Mesenchymal stem cell (in vitro differentiated cells and primary cell): ENCODE results near the gene RALGPS1.

ENCODE experiments used
- DNase-seq: peaks from one replicate; pipeline ENCODE4 v3.0.0-alpha.2; 2013
- H2AFZ ChIP-seq: one replicate; pipeline ENCODE4 v1.6.1; 2013; ENCODE audit warnings: low read depth, mild to moderate bottlenecking, control low read depth, inconsistent platforms, low read length, moderate library complexity
- H2AK5ac ChIP-seq: 2 replicates; pipeline ENCODE4 v1.6.1; 2013; ENCODE audit warnings: low read length, moderate library complexity, mild to moderate bottlenecking, inconsistent platforms; ENCODE audit not compliant: severe bottlenecking
- H2BK120ac ChIP-seq: one replicate; pipeline ENCODE4 v1.6.1; 2013; ENCODE audit warnings: low read depth, mild to moderate bottlenecking, inconsistent platforms, low read length, moderate library complexity
- H2BK12ac ChIP-seq, 2 experiments: one replicate each; pipeline ENCODE4 v1.6.1; 2013; ENCODE audit warnings: inconsistent platforms in 2 of 2, low read length in 2 of 2, mild to moderate bottlenecking in 2 of 2, moderate library complexity in 2 of 2, control low read depth in 1 of 2
- H2BK15ac ChIP-seq: one replicate; pipeline ENCODE4 v1.6.1; 2013; ENCODE audit warnings: mild to moderate bottlenecking, low read depth, inconsistent platforms; ENCODE audit not compliant: poor library complexity, severe bottlenecking
- H2BK5ac ChIP-seq: 2 replicates; pipeline ENCODE4 v1.6.1; 2013; ENCODE audit warnings: low read depth, mild to moderate bottlenecking, low read length, control low read depth, inconsistent platforms; ENCODE audit not compliant: poor library complexity, severe bottlenecking
- H3K14ac ChIP-seq, 2 experiments: one replicate each; pipeline ENCODE4 v1.6.1; 2013; ENCODE audit warnings: inconsistent platforms in 2 of 2, low read length in 2 of 2, control low read depth in 1 of 2, mild to moderate bottlenecking in 1 of 2, moderate library complexity in 1 of 2
- H3K18ac ChIP-seq, 2 experiments: one replicate each; pipeline ENCODE4 v1.6.1; 2013; ENCODE audit warnings: inconsistent platforms in 2 of 2, low read length in 2 of 2, control low read depth in 1 of 2, low read depth in 1 of 2, mild to moderate bottlenecking in 1 of 2
- H3K23ac ChIP-seq, 2 experiments: one replicate each; pipeline ENCODE4 v1.6.1; 2013; ENCODE audit warnings: inconsistent platforms in 2 of 2, low read length in 2 of 2, mild to moderate bottlenecking in 2 of 2, moderate library complexity in 2 of 2, control low read depth in 1 of 2
- H3K27ac ChIP-seq: 2 replicates; pipeline ENCODE4 v1.5.1; 2013; ENCODE audit warnings: mild to moderate bottlenecking, moderate library complexity, low read length, control low read depth, inconsistent platforms; ENCODE audit not compliant: poor library complexity, severe bottlenecking
- H3K27me3 ChIP-seq, 2 experiments: 2 replicates each; pipeline versions ENCODE4 v1.6.1 to v1.7.0; 2013; ENCODE audit warnings: low read length in 2 of 2, mild to moderate bottlenecking in 2 of 2, moderate library complexity in 2 of 2, control low read depth in 1 of 2, inconsistent platforms in 1 of 2; ENCODE audit not compliant: control insufficient read depth in 1 of 2, insufficient read depth in 1 of 2
- H3K36me3 ChIP-seq, 2 experiments: 2 replicates each; pipeline versions ENCODE4 v1.6.1 to v1.7.0; 2013; ENCODE audit warnings: low read length in 2 of 2, control low read depth in 1 of 2, inconsistent platforms in 1 of 2, low read depth in 1 of 2, mild to moderate bottlenecking in 1 of 2; ENCODE audit not compliant: insufficient read depth in 2 of 2, control insufficient read depth in 1 of 2
- H3K4ac ChIP-seq, 2 experiments: one replicate each; pipeline ENCODE4 v1.6.1; 2013; ENCODE audit warnings: inconsistent platforms in 2 of 2, low read length in 2 of 2, mild to moderate bottlenecking in 2 of 2, moderate library complexity in 2 of 2, control low read depth in 1 of 2, low read depth in 1 of 2
- H3K4me1 ChIP-seq: 2 replicates; pipeline ENCODE4 v1.6.1; 2013; ENCODE audit warnings: low read depth, low read length, control low read depth; ENCODE audit not compliant: control insufficient read depth, insufficient read depth
- H3K4me2 ChIP-seq: 2 replicates; pipeline ENCODE4 v1.6.1; 2013; ENCODE audit warnings: low read length, mild to moderate bottlenecking, inconsistent platforms; ENCODE audit not compliant: poor library complexity, severe bottlenecking
- H3K4me3 ChIP-seq, 2 experiments: 2 replicates each; pipeline versions ENCODE4 v1.5.1 to v1.7.0; 2013; ENCODE audit warnings: low read length in 2 of 2, mild to moderate bottlenecking in 2 of 2, control low read depth in 1 of 2, low read depth in 1 of 2; ENCODE audit not compliant: insufficient read depth in 1 of 2
- H3K79me1 ChIP-seq: replicated peaks from 2 replicates; pipeline ENCODE4 v1.6.1; 2013; ENCODE audit warnings: mild to moderate bottlenecking, control low read depth, low read length, inconsistent platforms; ENCODE audit not compliant: poor library complexity, severe bottlenecking
- H3K9ac ChIP-seq: 2 replicates; pipeline ENCODE4 v1.7.0; 2013; ENCODE audit warnings: mild to moderate bottlenecking, low read length, moderate library complexity
- H3K9me3 ChIP-seq: 2 replicates; pipeline ENCODE4 v1.7.0; 2013; ENCODE audit warnings: mild to moderate bottlenecking, low read length; ENCODE audit not compliant: control insufficient read depth
- H4K8ac ChIP-seq: one replicate; pipeline ENCODE4 v1.6.1; 2013; ENCODE audit warnings: inconsistent platforms, mild to moderate bottlenecking, low read length, moderate library complexity
- H4K91ac ChIP-seq: one replicate; pipeline ENCODE4 v1.6.1; 2013; ENCODE audit warnings: mild to moderate bottlenecking, low read length, inconsistent platforms
- WGBS: methylation state at CpG from one replicate; pipeline ENCODE4 v1.1.7; 2013; ENCODE audit warnings: mixed read lengths; 5-methylcytosine and 5-hydroxymethylcytosine counted together

Gene RALGPS1

GRCh38 chr9:127065592-127065991, 151.0 kb downstream of the RALGPS1 start:
- no peaks in the 10 kb centered on the region for H3K36me3 ChIP-seq
- H3K23ac ChIP-seq = no peak overlapping the region
- peak overlapping the region; percentile 34 for H4K91ac ChIP-seq
- no peak overlapping the region for H3K4me3 ChIP-seq
- H2AK5ac ChIP-seq = no peak overlapping the region
- H4K8ac ChIP-seq = no peak overlapping the region
- no peaks in the 10 kb centered on the region for H3K79me1 ChIP-seq
- no peak overlapping the region for H3K9ac ChIP-seq
- peak overlapping the region; percentile 44 to 98 for H2BK12ac ChIP-seq
- 95% methylated on average over 1 of the region's 1 CpG for WGBS
- H3K27me3 ChIP-seq = no peaks in the 10 kb centered on the region
- no peak overlapping the region for H2BK120ac ChIP-seq
- peaks cover 2% of the 10 kb centered on the region for H3K4me1 ChIP-seq
- no peak overlapping the region for H3K27ac ChIP-seq
- H3K14ac ChIP-seq = no peak overlapping the region
- H3K18ac ChIP-seq = peak overlapping the region; percentile 14 to 93
- H2AFZ ChIP-seq = no peak overlapping the region
- H2BK15ac ChIP-seq = no peak overlapping the region
- H2BK5ac ChIP-seq = no peak overlapping the region
- no peak overlapping the region for H3K4ac ChIP-seq
- H3K9me3 ChIP-seq = no peaks in the 10 kb centered on the region
- DNase-seq = peak; percentile 81
- no peak overlapping the region for H3K4me2 ChIP-seq

- Histone ChIP-seq H3K9me3 (peaks cover 2% of the 10 kb centered on the region), H2AFZ (no peak overlapping the region), H3K9ac (no peak overlapping the region), H2AK5ac (no peak overlapping the region), H2BK120ac (no peak overlapping the region), H3K18ac (peak overlapping the region; percentile 14 to 93), H2BK5ac (no peak overlapping the region), H4K8ac (peak overlapping the region; percentile 33), H3K27ac (no peak overlapping the region), H2BK15ac (no peak overlapping the region), H4K91ac (peak overlapping the region; percentile 34), H3K79me1 (no peaks in the 10 kb centered on the region), H3K4ac (peak overlapping the region in 1 of 2 experiments; percentile 98), H2BK12ac (peak overlapping the region; percentile 44 to 98), H3K27me3 (no peaks in the 10 kb centered on the region), H3K4me1 (peaks cover 2% of the 10 kb centered on the region), H3K4me3 (no peak overlapping the region), H3K14ac (peak overlapping the region in 1 of 2 experiments; percentile 99), H3K36me3 (no peaks in the 10 kb centered on the region), H3K23ac (peak overlapping the region in 1 of 2 experiments; percentile 96), H3K4me2 (no peak overlapping the region)
- 92% methylated on average over 8 of the region's 9 CpGs for WGBS
- DNase-seq = peak; percentile 82
Measured at GRCh38 chr9:127066060-127066850, 151.7 kb downstream of the RALGPS1 start.

- H3K18ac ChIP-seq = no peak overlapping the region
- no peak overlapping the region for H4K91ac ChIP-seq
- no peak overlapping the region for H2BK5ac ChIP-seq
- H3K4me1 ChIP-seq = peaks cover 2% of the 10 kb centered on the region
- no peak overlapping the region for H3K9ac ChIP-seq
- peak; percentile 87 for DNase-seq
- H2BK12ac ChIP-seq = no peak overlapping the region
- no peak overlapping the region for H3K14ac ChIP-seq
- H3K4ac ChIP-seq = no peak overlapping the region
- no peak overlapping the region for H2AK5ac ChIP-seq
- no peaks in the 10 kb centered on the region for H3K36me3 ChIP-seq
- H4K8ac ChIP-seq = no peak overlapping the region
- no peak overlapping the region for H3K23ac ChIP-seq
- H3K27me3 ChIP-seq = no peaks in the 10 kb centered on the region
- no peaks in the 10 kb centered on the region for H3K79me1 ChIP-seq
- H3K4me3 ChIP-seq = no peak overlapping the region
- no peak overlapping the region for H3K27ac ChIP-seq
- 95% methylated on average over 2 of the region's 2 CpGs for WGBS
- peaks cover 7% of the 10 kb centered on the region for H3K9me3 ChIP-seq
- no peak overlapping the region for H3K4me2 ChIP-seq
- H2BK120ac ChIP-seq = no peak overlapping the region
- H2AFZ ChIP-seq = no peak overlapping the region
- H2BK15ac ChIP-seq = no peak overlapping the region
Measured at GRCh38 chr9:127066851-127067136, 152.2 kb downstream of the RALGPS1 start.

- Histone ChIP-seq H2BK15ac (peak overlapping the region; percentile 60), H2BK12ac (peak overlapping the region in 1 of 2 experiments; percentile 87), H3K4me2 (no peak overlapping the region), H4K91ac (peak overlapping the region; percentile 55), H3K4me3 (no peak overlapping the region), H3K9ac (no peak overlapping the region), H3K18ac (peak overlapping the region in 1 of 2 experiments; percentile 16), H3K27me3 (no peaks in the 10 kb centered on the region), H2BK120ac (no peak overlapping the region), H3K79me1 (no peaks in the 10 kb centered on the region), H2AK5ac (no peak overlapping the region), H3K4me1 (peaks cover 2% of the 10 kb centered on the region), H4K8ac (no peak overlapping the region), H3K9me3 (peaks cover 12% of the 10 kb centered on the region), H3K36me3 (no peaks in the 10 kb centered on the region), H2BK5ac (no peak overlapping the region), H2AFZ (no peak overlapping the region), H3K23ac (no peak overlapping the region), H3K14ac (no peak overlapping the region), H3K27ac (no peak overlapping the region), H3K4ac (peak overlapping the region in 1 of 2 experiments; percentile 29)
- DNase-seq = no peak
- WGBS = 85% methylated on average over 4 of the region's 5 CpGs
Measured at GRCh38 chr9:127067603-127068220, 153.1 kb downstream of the RALGPS1 start.
